ENCODE measurements around the gene UBE2V1. TPM values are rescaled to one million over a fixed set of nuclear protein-coding genes. Genes with fewer than 3 reads are reported as not detected.
"Not testable (repeated sequence)": the region's sequence is repeated elsewhere in the genome, so short reads cannot be mapped to it uniquely, and the experiment has no call there.

UBE2V1 gene
- total and polyA plus RNA-seq, 10 of the 15 experiments (the other 5 are each of a cell fraction or from before 2014, with no cell fraction given) = 51.8 to 219 (median 141) TPM

GRCh38 chr20:50107086-50107660, 5.8 kb downstream of the UBE2V1 start:
- Histone ChIP-seq H3K9me3 (replicated peaks; ENCODE audit: control insufficient read depth, insufficient read depth, low read length) (no peaks in the 10 kb centered on the region), H3K4me3 (no peak overlapping the region), H3K27me3 (replicated peaks in 1 of 2; ENCODE audit: control insufficient read depth in 2 of 2, insufficient read depth in 2 of 2, low read length in 1 of 2) (no peaks in the 10 kb centered on the region), H3K4me1 (ENCODE audit: control insufficient read depth, insufficient read depth, low read length) (peaks cover 35% of the 10 kb centered on the region), H4K20me1 (ENCODE audit: control insufficient read depth, insufficient read depth) (peaks cover 16% of the 10 kb centered on the region), H3K9ac (ENCODE audit: control insufficient read depth, insufficient read depth, low read length) (no peak overlapping the region), H2AFZ (ENCODE audit: control insufficient read depth, low read depth, low read length) (no peak overlapping the region), H3K79me2 (ENCODE audit: control insufficient read depth, insufficient read depth, low read length) (peaks cover 92% of the 10 kb centered on the region), H3K4me2 (ENCODE audit: control insufficient read depth, insufficient read depth) (peak overlapping the region; percentile 58), H3K36me3 (ENCODE audit: control insufficient read depth in 2 of 2, insufficient read depth in 2 of 2, low read length in 1 of 2) (0 out of 4 replicates have a peak, but pooled peaks cover 1 to 3% of the 10 kb centered on the region in 2 experiments), H3K27ac (ENCODE audit: control insufficient read depth, insufficient read depth) (no peak overlapping the region)
- WGBS (ENCODE audit: insufficient coverage, insufficient replicate concordance, low lambda C conversion rate, missing lambda C conversion rate) = 68% methylated on average over 6 of the region's 6 CpGs
- ChIA-PET RAD21 (ENCODE audit: unreplicated experiment) (interaction anchor here (0.7 to 1.6 kb wide), 3 partner anchors 9 to 59 kb away, joined by 3 read pairs; no protein-coding TSS in a partner anchor), CTCF (interaction anchor here (0.6 to 4.7 kb wide), 8 partner anchors 11 to 372 kb away, joined by 3 to 21 read pairs (median 7); partner anchors contain the start of gene PEDS1), SMC1A (ENCODE audit: uncharacterized antibody, unreplicated experiment) (interaction anchor here (1.0 to 2.8 kb wide), 6 partner anchors 9 to 376 kb away, joined by 3 to 12 read pairs (median 7); no protein-coding TSS in a partner anchor), POLR2A (interaction anchor here (0.6 to 1.8 kb wide), 7 partner anchors 9 to 1078 kb away, joined by 3 to 10 read pairs (median 5); no protein-coding TSS in a partner anchor)
- intact Hi-C loops (cut with micrococcal nuclease; ENCODE audit: unreplicated experiment) (no loop called here), in situ Hi-C loops (cut with MboI) (no loop called here)
- no peak for ATAC-seq
- no TSS peak for BruUV-seq (replicated peaks)
- no peak for FAIRE-seq
- TF ChIP-seq RAD21 (IDR thresholded peaks at IDR 0.05; ENCODE audit: insufficient read depth, low read depth, low read length) = no peak
- TF ChIP-seq POLR2AphosphoS2 (IDR thresholded peaks at IDR 0.05; ENCODE audit: low read depth, low read length) = 0 out of 2 replicates have a peak, but pooled peaks have one; percentile 8
- peak; percentile 72 for TF ChIP-seq RAD51 (IDR thresholded peaks at IDR 0.05)
- DNase-seq (ENCODE audit: low read depth, low spot score) = no peak

- CTCF ChIA-PET = interaction anchor here (0.6 to 4.7 kb wide), 14 partner anchors 10 to 372 kb away, joined by 3 to 21 read pairs (median 6); partner anchors contain the start of gene PEDS1
- H2AFZ ChIP-seq (ENCODE audit: control insufficient read depth, low read depth, low read length); BruUV-seq (replicated peaks); FAIRE-seq; H3K27me3 ChIP-seq (replicated peaks in 1 of 2; ENCODE audit: control insufficient read depth in 2 of 2, insufficient read depth in 2 of 2, low read length in 1 of 2); ATAC-seq; H3K9me3 ChIP-seq (replicated peaks; ENCODE audit: control insufficient read depth, insufficient read depth, low read length); H3K4me3 ChIP-seq; H3K9ac ChIP-seq (ENCODE audit: control insufficient read depth, insufficient read depth, low read length); H3K36me3 ChIP-seq (ENCODE audit: control insufficient read depth in 2 of 2, insufficient read depth in 2 of 2, low read length in 1 of 2); intact Hi-C loops (cut with micrococcal nuclease; ENCODE audit: unreplicated experiment); in situ Hi-C loops (cut with MboI); DNase-seq (ENCODE audit: low read depth, low spot score); H3K27ac ChIP-seq (ENCODE audit: control insufficient read depth, insufficient read depth): not testable (repeated sequence)
- Histone ChIP-seq H3K4me1 (ENCODE audit: control insufficient read depth, insufficient read depth, low read length) (peaks cover 35% of the 10 kb centered on the region), H4K20me1 (ENCODE audit: control insufficient read depth, insufficient read depth) (peaks cover 16% of the 10 kb centered on the region), H3K79me2 (ENCODE audit: control insufficient read depth, insufficient read depth, low read length) (peaks cover 92% of the 10 kb centered on the region), H3K4me2 (ENCODE audit: control insufficient read depth, insufficient read depth) (peak overlapping the region; percentile 58; the same call in 1 of the 2 replicates)
- POLR2A ChIA-PET = interaction anchor here (0.6 to 2.0 kb wide), 9 partner anchors 8 to 1077 kb away, joined by 3 to 10 read pairs (median 5); partner anchors contain the start of gene PEDS1
- RAD21 ChIA-PET (ENCODE audit: unreplicated experiment) = interaction anchor here (0.7 to 1.6 kb wide), 3 partner anchors 10 to 59 kb away, joined by 3 read pairs; no protein-coding TSS in a partner anchor
- WGBS (ENCODE audit: insufficient coverage, insufficient replicate concordance, low lambda C conversion rate, missing lambda C conversion rate) = 85% methylated on average over 5 of the region's 5 CpGs
- SMC1A ChIA-PET (ENCODE audit: uncharacterized antibody, unreplicated experiment) = interaction anchor here (0.7 to 2.8 kb wide), 8 partner anchors 9 to 688 kb away, joined by 3 to 12 read pairs (median 6); no protein-coding TSS in a partner anchor
Observed at GRCh38 chr20:50106669-50107068, 6.3 kb downstream of the UBE2V1 start.

GRCh38 chr20:50103464-50104107, 9.4 kb downstream of the UBE2V1 start:
- in situ Hi-C loops (cut with MboI); intact Hi-C loops (cut with micrococcal nuclease; ENCODE audit: unreplicated experiment); H2AFZ ChIP-seq (ENCODE audit: control insufficient read depth, low read depth, low read length); H4K20me1 ChIP-seq (ENCODE audit: control insufficient read depth, insufficient read depth); H3K4me3 ChIP-seq; RAD21 ChIA-PET (ENCODE audit: unreplicated experiment); H3K27ac ChIP-seq (ENCODE audit: control insufficient read depth, insufficient read depth); H3K9ac ChIP-seq (ENCODE audit: control insufficient read depth, insufficient read depth, low read length); FAIRE-seq; BruUV-seq (replicated peaks); H3K27me3 ChIP-seq (replicated peaks in 1 of 2; ENCODE audit: control insufficient read depth in 2 of 2, insufficient read depth in 2 of 2, low read length in 1 of 2); DNase-seq (ENCODE audit: low read depth, low spot score); H3K9me3 ChIP-seq (replicated peaks; ENCODE audit: control insufficient read depth, insufficient read depth, low read length); H3K36me3 ChIP-seq (ENCODE audit: control insufficient read depth in 2 of 2, insufficient read depth in 2 of 2, low read length in 1 of 2); H3K4me2 ChIP-seq (ENCODE audit: control insufficient read depth, insufficient read depth); ATAC-seq: not testable (repeated sequence)
- Histone ChIP-seq H3K79me2 (ENCODE audit: control insufficient read depth, insufficient read depth, low read length) (peaks cover 93% of the 10 kb centered on the region), H3K4me1 (ENCODE audit: control insufficient read depth, insufficient read depth, low read length) (peaks cover 14% of the 10 kb centered on the region)
- ChIA-PET SMC1A (ENCODE audit: uncharacterized antibody, unreplicated experiment) (interaction anchor here (1.5 kb wide), 1 partner anchor 8 kb away, joined by 8 read pairs; no protein-coding TSS in a partner anchor), POLR2A (interaction anchor here (0.6 to 1.3 kb wide), 3 partner anchors 12 to 92 kb away, joined by 3 to 5 read pairs (median 3); no protein-coding TSS in a partner anchor), CTCF (interaction anchor here (1.3 to 8.1 kb wide), 4 partner anchors 13 to 124 kb away, joined by 3 to 57 read pairs (median 4); no protein-coding TSS in a partner anchor)
- 95% methylated on average over 15 of the region's 15 CpGs for WGBS (ENCODE audit: insufficient coverage, insufficient replicate concordance, low lambda C conversion rate, missing lambda C conversion rate)

All from GM12878 (cell line).